Loucy (cell line): ENCODE data around the gene GGPS1.

ENCODE experiments used
- EZH2phosphoT487 ChIP-seq: fragments of 200-600 bp; IDR thresholded peaks from 2 replicates; pipeline ENCODE4 v1.6.1; 2018; ENCODE audit warnings: antibody characterized with exemption, mild to moderate bottlenecking, moderate library complexity, borderline replicate concordance
- TF ChIP-seq, protein P1 (sequence below): fragments of 200-600 bp; sonication (generic); conservative IDR thresholded peaks from 2 replicates; pipeline ENCODE4 v1.5.1; 2014; ENCODE audit warnings: mild to moderate bottlenecking, antibody characterized with exemption, low read length

DNA sequence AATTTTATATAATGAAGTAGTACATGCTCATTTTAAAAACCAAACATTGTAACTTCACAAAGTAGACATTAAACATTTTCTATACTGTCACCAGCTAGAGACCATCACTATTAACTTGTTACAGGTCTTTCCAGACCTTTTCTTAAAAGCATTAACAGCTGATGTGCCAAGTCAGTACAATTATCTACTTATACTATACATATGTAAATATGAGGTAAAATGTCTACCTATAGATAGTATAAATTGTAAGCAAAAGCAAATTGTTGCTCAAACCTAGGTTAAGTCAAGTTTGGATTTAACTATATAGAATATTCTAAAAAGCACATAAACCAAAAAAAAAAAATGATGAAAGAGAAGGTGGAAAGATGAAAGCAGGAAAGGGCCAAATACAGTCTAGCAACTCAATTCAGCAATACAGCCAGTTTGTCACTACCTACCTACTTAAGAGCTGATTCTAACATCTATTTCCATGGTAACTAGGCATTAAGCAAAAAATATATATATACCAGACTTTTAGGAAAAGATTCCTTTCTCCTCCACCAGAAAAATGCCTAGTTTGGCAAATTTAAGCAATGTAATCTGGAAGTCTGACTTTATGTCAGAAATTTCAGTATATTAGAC is 34.9 kb upstream of the GGPS1 start:
- TF ChIP-seq, protein P1, sequence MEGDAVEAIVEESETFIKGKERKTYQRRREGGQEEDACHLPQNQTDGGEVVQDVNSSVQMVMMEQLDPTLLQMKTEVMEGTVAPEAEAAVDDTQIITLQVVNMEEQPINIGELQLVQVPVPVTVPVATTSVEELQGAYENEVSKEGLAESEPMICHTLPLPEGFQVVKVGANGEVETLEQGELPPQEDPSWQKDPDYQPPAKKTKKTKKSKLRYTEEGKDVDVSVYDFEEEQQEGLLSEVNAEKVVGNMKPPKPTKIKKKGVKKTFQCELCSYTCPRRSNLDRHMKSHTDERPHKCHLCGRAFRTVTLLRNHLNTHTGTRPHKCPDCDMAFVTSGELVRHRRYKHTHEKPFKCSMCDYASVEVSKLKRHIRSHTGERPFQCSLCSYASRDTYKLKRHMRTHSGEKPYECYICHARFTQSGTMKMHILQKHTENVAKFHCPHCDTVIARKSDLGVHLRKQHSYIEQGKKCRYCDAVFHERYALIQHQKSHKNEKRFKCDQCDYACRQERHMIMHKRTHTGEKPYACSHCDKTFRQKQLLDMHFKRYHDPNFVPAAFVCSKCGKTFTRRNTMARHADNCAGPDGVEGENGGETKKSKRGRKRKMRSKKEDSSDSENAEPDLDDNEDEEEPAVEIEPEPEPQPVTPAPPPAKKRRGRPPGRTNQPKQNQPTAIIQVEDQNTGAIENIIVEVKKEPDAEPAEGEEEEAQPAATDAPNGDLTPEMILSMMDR = no peak
- TF ChIP-seq EZH2phosphoT487 = no peak
